H9 (cell line): ENCODE measurements around the gene TAS2R1. TPM values are rescaled to one million over a fixed set of nuclear protein-coding genes. Genes with fewer than 3 reads are reported as not detected.

Experiments
- DNase-seq: peaks from one replicate; pipeline ENCODE4 v3.0.0-alpha.2; 2017
- H2AFZ ChIP-seq: one replicate; pipeline ENCODE4 v1.6.1; 2013; ENCODE audit warnings: mild to moderate bottlenecking, low read length, control low read depth, moderate library complexity
- H2AK5ac ChIP-seq: 2 replicates; pipeline ENCODE4 v1.6.1; 2013; ENCODE audit warnings: low read length, control low read depth, mixed read lengths; ENCODE audit not compliant: insufficient read length
- H2BK120ac ChIP-seq: one replicate; pipeline ENCODE4 v1.6.1; 2013; ENCODE audit warnings: low read depth, mild to moderate bottlenecking, low read length, control low read depth, inconsistent platforms; ENCODE audit not compliant: poor library complexity, severe bottlenecking
- H2BK12ac ChIP-seq: 2 replicates; pipeline ENCODE4 v1.6.1; 2013; ENCODE audit warnings: low read length, control low read depth, mixed read lengths, low read depth; ENCODE audit not compliant: insufficient read length
- H2BK15ac ChIP-seq: 2 replicates; pipeline ENCODE4 v1.6.1; 2013; ENCODE audit warnings: low read depth, low read length, control low read depth
- H2BK20ac ChIP-seq: one replicate; pipeline ENCODE4 v1.6.1; 2013; ENCODE audit warnings: low read depth, mild to moderate bottlenecking, low read length, control low read depth, inconsistent platforms; ENCODE audit not compliant: poor library complexity, severe bottlenecking
- H2BK5ac ChIP-seq: 2 replicates; pipeline ENCODE4 v1.6.1; 2013; ENCODE audit warnings: low read length, control low read depth, mixed read lengths; ENCODE audit not compliant: insufficient read length
- H3K14ac ChIP-seq: 2 replicates; pipeline ENCODE4 v1.6.1; 2013; ENCODE audit warnings: low read length, control low read depth; ENCODE audit not compliant: insufficient read depth
- H3K18ac ChIP-seq: 2 replicates; pipeline ENCODE4 v1.6.1; 2013; ENCODE audit warnings: low read depth, mild to moderate bottlenecking, mixed read lengths, low read length, control low read depth; ENCODE audit not compliant: insufficient read length
- H3K23ac ChIP-seq: 2 replicates; pipeline ENCODE4 v1.6.1; 2013; ENCODE audit warnings: low read length, control low read depth, mixed read lengths, low read depth; ENCODE audit not compliant: insufficient read length
- H3K23me2 ChIP-seq: 2 replicates; pipeline ENCODE4 v1.6.1; 2013; ENCODE audit warnings: low read depth, mild to moderate bottlenecking, mixed read lengths, low read length, control low read depth; ENCODE audit not compliant: insufficient read length, poor library complexity, severe bottlenecking
- H3K27ac ChIP-seq: 2 replicates; pipeline ENCODE4 v1.5.1; 2013; ENCODE audit warnings: low read length, control low read depth, mixed read lengths, low read depth; ENCODE audit not compliant: insufficient read length
- H3K27me3 ChIP-seq: 2 replicates; pipeline ENCODE4 v1.6.1; 2013; ENCODE audit warnings: low read length, control low read depth, inconsistent platforms; ENCODE audit not compliant: insufficient read depth
- H3K4ac ChIP-seq: 2 replicates; pipeline ENCODE4 v1.6.1; 2013; ENCODE audit warnings: low read depth, mild to moderate bottlenecking, control low read depth, inconsistent platforms, low read length, moderate library complexity
- H3K4me1 ChIP-seq: 2 replicates; pipeline ENCODE4 v1.6.1; 2013; ENCODE audit warnings: low read length, control low read depth, inconsistent platforms; ENCODE audit not compliant: insufficient read depth
- H3K4me2 ChIP-seq: 2 replicates; pipeline ENCODE4 v1.6.1; 2013; ENCODE audit warnings: low read length, control low read depth, mixed read lengths; ENCODE audit not compliant: insufficient read length, insufficient read depth
- H3K56ac ChIP-seq: 2 replicates; pipeline ENCODE4 v1.6.1; 2013; ENCODE audit warnings: low read depth, mild to moderate bottlenecking, mixed read lengths, low read length, control low read depth; ENCODE audit not compliant: insufficient read length
- H3K79me1 ChIP-seq: 2 replicates; pipeline ENCODE4 v1.6.1; 2013; ENCODE audit warnings: low read depth, mild to moderate bottlenecking, moderate library complexity, low read length, control low read depth, inconsistent platforms; ENCODE audit not compliant: insufficient read depth, poor library complexity, severe bottlenecking
- H3K79me2 ChIP-seq: 2 replicates; pipeline ENCODE4 v1.6.1; 2013; ENCODE audit warnings: low read length, control low read depth, inconsistent platforms; ENCODE audit not compliant: insufficient read depth
- H3K9ac ChIP-seq: 2 replicates; pipeline ENCODE4 v1.6.1; 2013; ENCODE audit warnings: low read length, control low read depth, mixed read lengths; ENCODE audit not compliant: insufficient read length; ENCODE audit errors: extremely low read depth
- H3K9me3 ChIP-seq: one replicate; pipeline ENCODE4 v1.6.1; 2013; ENCODE audit warnings: low read depth, low read length, inconsistent platforms; ENCODE audit not compliant: control insufficient read depth
- H3T11ph ChIP-seq: one replicate; pipeline ENCODE4 v1.6.1; 2013; ENCODE audit warnings: mild to moderate bottlenecking, low read length, control low read depth, inconsistent platforms
- H4K20me1 ChIP-seq: one replicate; pipeline ENCODE4 v1.6.1; 2013; ENCODE audit not compliant: control insufficient read depth, insufficient read length, insufficient read depth
- H4K5ac ChIP-seq: 2 replicates; pipeline ENCODE4 v1.6.1; 2013; ENCODE audit warnings: low read depth, mild to moderate bottlenecking, mixed read lengths, low read length, control low read depth; ENCODE audit not compliant: insufficient read length
- H4K8ac ChIP-seq: replicated peaks from 2 replicates; pipeline ENCODE4 v1.6.1; 2013; ENCODE audit warnings: low read length, control low read depth, mixed read lengths, low read depth; ENCODE audit not compliant: insufficient read length
- H4K91ac ChIP-seq: 2 replicates; pipeline ENCODE4 v1.6.1; 2013; ENCODE audit warnings: low read depth, mild to moderate bottlenecking, moderate library complexity, mixed read lengths, low read length, control low read depth; ENCODE audit not compliant: insufficient read length
- H3K27ac Mint-ChIP-seq, 3 experiments: 2 replicates in 2 of 3; 3 replicates in 1 of 3; pipeline ENCODE4 v1.8.0; 2020 to 2021; ENCODE audit warnings: mixed read lengths in 3 of 3, mild to moderate bottlenecking in 1 of 3, moderate library complexity in 1 of 3
- H3K27me3 Mint-ChIP-seq: 2 replicates; pipeline ENCODE4 v1.8.0; 2021; ENCODE audit warnings: low read depth, mild to moderate bottlenecking, moderate library complexity, mixed read lengths
- H3K36me3 Mint-ChIP-seq, 3 experiments: 2 replicates in 2 of 3; 3 replicates in 1 of 3; pipeline ENCODE4 v1.8.0; 2020 to 2021; ENCODE audit warnings: low read depth in 3 of 3, mixed read lengths in 3 of 3; ENCODE audit not compliant: insufficient read depth in 1 of 3
- H3K4me1 Mint-ChIP-seq, 2 experiments: 2 replicates each; pipeline ENCODE4 v1.8.0; 2020; ENCODE audit warnings: mixed read lengths in 2 of 2
- H3K4me3 Mint-ChIP-seq, 2 experiments: 2 replicates in 1 of 2; 3 replicates in 1 of 2; pipeline ENCODE4 v1.8.0; 2020 to 2021; ENCODE audit warnings: mild to moderate bottlenecking in 2 of 2, mixed read lengths in 2 of 2, moderate library complexity in 1 of 2
- H3K9me3 Mint-ChIP-seq, 2 experiments: 2 replicates in 1 of 2; 3 replicates in 1 of 2; pipeline ENCODE4 v1.8.0; 2020; ENCODE audit warnings: mild to moderate bottlenecking in 2 of 2, mixed read lengths in 2 of 2, moderate library complexity in 1 of 2
- WGBS: extraction: QIAGEN DNeasy Blood & Tissue Kit; methylation state at CpG from one replicate; pipeline ENCODE4 v1.1.7; 2013; ENCODE audit warnings: missing lambda C conversion rate, low lambda C conversion rate, mixed read lengths; ENCODE audit not compliant: insufficient read length; ENCODE audit errors: extremely low coverage; 5-methylcytosine and 5-hydroxymethylcytosine counted together
- total RNA-seq: library from RNA; stranded (reverse); gene quantifications from 2 replicates; pipeline ENCODE4 v1.2.1, GENCODE V29; 2021
- TF ChIP-seq, protein P1 (sequence below): fragments of 200-600 bp; sonication (generic); conservative IDR thresholded peaks from 3 replicates; pipeline ENCODE4 v1.8.0; 2021; ENCODE audit warnings: antibody characterized with exemption, mild to moderate bottlenecking

Gene TAS2R1
- total RNA-seq, 1 experiment from 2014 or later, result not detected

GRCh38 chr5:9617739-9618504, 12.2 kb downstream of the TAS2R1 start:
- H3K23me2 ChIP-seq, result no peaks in the 10 kb centered on the region
- no peak overlapping the region for H2BK12ac ChIP-seq
- peaks cover 3% of the 10 kb centered on the region in 2 experiments for H3K4me1 Mint-ChIP-seq
- H3K79me1 ChIP-seq, result no peaks in the 10 kb centered on the region
- H3K4me1 ChIP-seq, result no peaks in the 10 kb centered on the region
- H2AFZ ChIP-seq, result no peak overlapping the region
- no peak overlapping the region for H2AK5ac ChIP-seq
- H3K4ac ChIP-seq, result no peak overlapping the region
- no peak overlapping the region for H4K5ac ChIP-seq
- no peak overlapping the region for H2BK20ac ChIP-seq
- no peak overlapping the region for H4K8ac ChIP-seq
- H4K20me1 ChIP-seq, result no peaks in the 10 kb centered on the region
- no peak overlapping the region for H2BK5ac ChIP-seq
- no CpG with 5 or more reads among the region's 10 CpGs for WGBS
- no peak overlapping the region for H3K27ac ChIP-seq
- H3K36me3 Mint-ChIP-seq, result no peaks in the 10 kb centered on the region
- H2BK15ac ChIP-seq, result no peak overlapping the region
- no peak overlapping the region for H3K18ac ChIP-seq
- no peaks in the 10 kb centered on the region for H3K79me2 ChIP-seq
- no peak overlapping the region for H3T11ph ChIP-seq
- no peak overlapping the region for H4K91ac ChIP-seq
- no peaks in the 10 kb centered on the region for H3K9me3 ChIP-seq
- H3K4me3 Mint-ChIP-seq, result no peak overlapping the region
- no peak overlapping the region for H2BK120ac ChIP-seq
- peaks cover 3% of the 10 kb centered on the region; the same call in 1 of the 2 replicates for H3K27me3 Mint-ChIP-seq
- H3K9ac ChIP-seq, result no peak overlapping the region
- H3K9me3 Mint-ChIP-seq, result no peaks in the 10 kb centered on the region
- H3K14ac ChIP-seq, result no peak overlapping the region
- no peak overlapping the region for H3K23ac ChIP-seq
- DNase-seq, result no peak
- no peak overlapping the region for H3K4me2 ChIP-seq
- no peak overlapping the region for H3K27ac Mint-ChIP-seq
- H3K27me3 ChIP-seq, result no peaks in the 10 kb centered on the region
- H3K56ac ChIP-seq, result no peak overlapping the region
- TF ChIP-seq, protein P1, sequence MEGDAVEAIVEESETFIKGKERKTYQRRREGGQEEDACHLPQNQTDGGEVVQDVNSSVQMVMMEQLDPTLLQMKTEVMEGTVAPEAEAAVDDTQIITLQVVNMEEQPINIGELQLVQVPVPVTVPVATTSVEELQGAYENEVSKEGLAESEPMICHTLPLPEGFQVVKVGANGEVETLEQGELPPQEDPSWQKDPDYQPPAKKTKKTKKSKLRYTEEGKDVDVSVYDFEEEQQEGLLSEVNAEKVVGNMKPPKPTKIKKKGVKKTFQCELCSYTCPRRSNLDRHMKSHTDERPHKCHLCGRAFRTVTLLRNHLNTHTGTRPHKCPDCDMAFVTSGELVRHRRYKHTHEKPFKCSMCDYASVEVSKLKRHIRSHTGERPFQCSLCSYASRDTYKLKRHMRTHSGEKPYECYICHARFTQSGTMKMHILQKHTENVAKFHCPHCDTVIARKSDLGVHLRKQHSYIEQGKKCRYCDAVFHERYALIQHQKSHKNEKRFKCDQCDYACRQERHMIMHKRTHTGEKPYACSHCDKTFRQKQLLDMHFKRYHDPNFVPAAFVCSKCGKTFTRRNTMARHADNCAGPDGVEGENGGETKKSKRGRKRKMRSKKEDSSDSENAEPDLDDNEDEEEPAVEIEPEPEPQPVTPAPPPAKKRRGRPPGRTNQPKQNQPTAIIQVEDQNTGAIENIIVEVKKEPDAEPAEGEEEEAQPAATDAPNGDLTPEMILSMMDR, result no peak; the same call in 2 of the 3 replicates
